K562 (cell line): Measurements from ENCODE around the gene TRMU. TPM values are rescaled to one million over a fixed set of nuclear protein-coding genes. Genes with fewer than 3 reads are reported as not detected.

Experiments used
- ATAC-seq: fragments of 200-7000 bp; cut with Tn5 transposase; 3 replicates; pipeline ENCODE4 v1.9.1; 2020; ENCODE audit warnings: moderate library complexity
- BruUV-seq: library from RNA; stranded (reverse); fragments of 400-500 nt; replicated peaks from 2 replicates; lab custom pipeline; 2021; lab: Mats Ljungman, UMichigan
- CTCF ChIA-PET: fragments of 300-600 bp; formaldehyde crosslinking; extraction: SDS; loops from one replicate; lab custom pipeline; 2021; ENCODE audit warnings: low intra/inter-chr PET ratio; lab: Yijun Ruan, JAX
- POLR2A ChIA-PET: fragments of 300-600, 350-650 bp; sonication (Branson Sonifier 250); formaldehyde crosslinking; extraction: SDS; loops from one replicate; lab custom pipeline; 2021; ENCODE audit warnings: antibody characterized with exemption, inconsistent platforms; lab: Yijun Ruan, JAX
- DNase-seq, 4 experiments: peaks; one replicate each; pipeline versions ENCODE4 v3.0.0 to v3.0.0-alpha.2; 2011 to 2018; ENCODE audit warnings: low spot score in 3 of 4, mixed read lengths in 3 of 4; ENCODE audit errors: extremely low read depth in 1 of 4
- FAIRE-seq: peaks from 2 replicates; lab custom pipeline; 2011; peaks lifted over from hg19 to GRCh38; lab: Jason Lieb, UNC
- H2AFZ ChIP-seq: 2 replicates; pipeline ENCODE4 v1.6.0; 2011; ENCODE audit warnings: low read depth, low read length, control low read depth, inconsistent platforms
- H3K27ac ChIP-seq: fragments of 200-600 bp; 3 replicates; pipeline ENCODE4 v1.8.0; 2011; ENCODE audit warnings: low read depth, mild to moderate bottlenecking, control low read depth, inconsistent platforms, low read length, moderate library complexity, mixed read lengths; ENCODE audit errors: extremely low read depth
- H3K27me3 ChIP-seq, 2 experiments: fragments of 300-600 bp in 1 of 2; 2 replicates in 1 of 2; 3 replicates in 1 of 2; pipeline versions ENCODE4 v1.6.0 to v1.8.0; 2011; ENCODE audit warnings: inconsistent platforms in 2 of 2, low read length in 2 of 2, mild to moderate bottlenecking in 1 of 2, mixed read lengths in 1 of 2, moderate library complexity in 1 of 2; ENCODE audit not compliant: control insufficient read depth in 2 of 2, insufficient read depth in 2 of 2
- H3K36me3 ChIP-seq: fragments of 300-600 bp; 3 replicates; pipeline ENCODE4 v1.8.0; 2011; ENCODE audit warnings: mild to moderate bottlenecking, low read length, inconsistent platforms; ENCODE audit not compliant: control insufficient read depth, insufficient read depth
- H3K4me1 ChIP-seq, 2 experiments: fragments of 200-600 bp in 1 of 2; replicated peaks in 1 of 2; 2 replicates in 1 of 2; 3 replicates in 1 of 2; pipeline versions ENCODE4 v1.5.1 to v1.8.0; 2011; ENCODE audit warnings: inconsistent platforms in 2 of 2, low read length in 2 of 2, mild to moderate bottlenecking in 1 of 2, mixed read lengths in 1 of 2, moderate library complexity in 1 of 2; ENCODE audit not compliant: control insufficient read depth in 2 of 2, insufficient read depth in 2 of 2
- H3K4me2 ChIP-seq: 2 replicates; pipeline ENCODE4 v1.6.1; 2011; ENCODE audit warnings: low read length, control low read depth, inconsistent platforms, mixed read lengths; ENCODE audit not compliant: insufficient read depth
- H3K4me3 ChIP-seq: fragments of 200-600 bp; sonication (generic), shearing (Covaris generic); 2 replicates; pipeline ENCODE4 v1.5.1; 2016; ENCODE audit warnings: control low read depth, inconsistent platforms
- H3K79me2 ChIP-seq: fragments of 200-600 bp; 3 replicates; pipeline ENCODE4 v1.8.0; 2011; ENCODE audit warnings: low read length, inconsistent platforms; ENCODE audit not compliant: control insufficient read depth, insufficient read depth
- H3K9ac ChIP-seq, 2 experiments: 2 replicates each; pipeline versions ENCODE4 v1.6.0 to v1.6.1; 2011; ENCODE audit warnings: low read depth in 2 of 2, low read length in 2 of 2, control low read depth in 1 of 2, inconsistent platforms in 1 of 2, mild to moderate bottlenecking in 1 of 2, mixed read lengths in 1 of 2; ENCODE audit not compliant: insufficient read depth in 1 of 2
- H3K9me1 ChIP-seq: one replicate; pipeline ENCODE4 v1.6.0; 2011; ENCODE audit warnings: inconsistent platforms, mild to moderate bottlenecking, low read length, moderate library complexity; ENCODE audit not compliant: control insufficient read depth, insufficient read depth
- H3K9me3 ChIP-seq: replicated peaks from 2 replicates; pipeline ENCODE4 v1.5.1; 2011; ENCODE audit warnings: low read depth, low read length, inconsistent platforms; ENCODE audit not compliant: control insufficient read depth, insufficient read depth
- H4K20me1 ChIP-seq: replicated peaks from 2 replicates; pipeline ENCODE4 v1.6.1; 2011; ENCODE audit warnings: low read length, inconsistent platforms, mixed read lengths; ENCODE audit not compliant: control insufficient read depth, insufficient read depth
- CHCHD3 ChIP-seq: fragments of 250-450 bp; sonication (Bioruptor Pico); IDR thresholded peaks from 2 replicates; pipeline ENCODE4 v2.1.2; 2022; ENCODE audit warnings: mild to moderate bottlenecking
- ETV1 ChIP-seq: fragments of 450-650 bp; conservative IDR thresholded peaks from 2 replicates; pipeline ENCODE4 v1.6.1; 2016; ENCODE audit warnings: missing genetic modification characterization, control low read depth, low read depth, missing compliant biosample characterization
- MAX ChIP-seq: sonication (generic); formaldehyde crosslinking; IDR thresholded peaks from 2 replicates; pipeline ENCODE4 v1.9.0; 2022; ENCODE audit warnings: mild to moderate bottlenecking, missing genetic modification reagents
- PTRF ChIP-seq: fragments of 450-650 bp; IDR thresholded peaks from 2 replicates; pipeline ENCODE4 v1.6.1; 2016; ENCODE audit warnings: mild to moderate bottlenecking, missing genetic modification characterization, missing compliant biosample characterization
- RBM15 ChIP-seq: fragments of 200-400 bp; formaldehyde crosslinking; IDR thresholded peaks from 2 replicates; pipeline ENCODE4 v1.6.1; 2018; ENCODE audit warnings: mild to moderate bottlenecking, low read length, moderate library complexity; ENCODE audit not compliant: insufficient read depth
- RBM34 ChIP-seq: fragments of 200-400 bp; formaldehyde crosslinking; IDR thresholded peaks from 2 replicates; pipeline ENCODE4 v1.6.1; 2018; ENCODE audit warnings: low read length, borderline replicate concordance; ENCODE audit not compliant: insufficient read depth
- ZFP30 ChIP-seq: fragments of 250-450 bp; sonication (Bioruptor Pico); IDR thresholded peaks from 2 replicates; pipeline ENCODE4 v1.8.0; 2022; ENCODE audit warnings: moderate library complexity, mild to moderate bottlenecking, inconsistent platforms, borderline replicate concordance
- ZNF318 ChIP-seq, 2 experiments: fragments of 450-650 bp; IDR thresholded peaks; 2 replicates each; pipeline ENCODE4 v1.6.1; 2016; ENCODE audit warnings: mild to moderate bottlenecking in 2 of 2, borderline replicate concordance in 1 of 2, low read depth in 1 of 2, moderate library complexity in 1 of 2
- ZNF518B ChIP-seq: fragments of 250-450 bp; sonication (Bioruptor Pico); IDR thresholded peaks from 2 replicates; pipeline ENCODE4 v1.5.0; 2021; ENCODE audit warnings: mild to moderate bottlenecking, moderate library complexity
- WGBS: fragments of 100-300 bp; shearing (Covaris generic); methylation state at CpG from one replicate; pipeline ENCODE4 v1.1.6; 2016; ENCODE audit warnings: low coverage, mixed read lengths; ENCODE audit not compliant: insufficient coverage; ENCODE audit errors: missing lambda C conversion rate; 5-methylcytosine and 5-hydroxymethylcytosine counted together
- in situ Hi-C: fragments of 300-500 bp; cut with MboI; formaldehyde crosslinking; loops from 4 replicates; pipeline ENCODE4 v1.15.0; 2018; ENCODE audit warnings: inconsistent platforms, mixed read lengths
- intact Hi-C: fragments of 100-400 bp; cut with micrococcal nuclease; formaldehyde crosslinking; loops from 2 replicates; pipeline ENCODE4 v1.14.2; 2022
- polyA plus RNA-seq, 8 experiments: library from polyadenylated mRNA; depleted of rRNA in 4 of 8; stranded (reverse) in 5 of 8; unstranded in 3 of 8; fragments of >200 nt; fragmentation: Nextera tagmentation in 2 of 8; fragmentation: Illumina TruSeq in 1 of 8; extraction: Ambion mirVana in 2 of 8; extraction: Trizol in 1 of 8; gene quantifications; 2 replicates each; pipeline versions ENCODE4 v1.2.1 to v1.2.3, GENCODE V29; 2011 to 2014; ENCODE audit warnings: inconsistent platforms in 1 of 8, missing spikeins in 1 of 8
- total RNA-seq, 7 experiments: library from RNA; depleted of rRNA in 6 of 7; stranded (reverse); fragments of >200 nt in 6 of 7; fragmentation: Illumina TruSeq in 2 of 7; extraction: Trizol in 2 of 7; gene quantifications; 2 replicates each; pipeline versions ENCODE4 v1.2.1 to v1.2.3, GENCODE V29; 2011 to 2021; ENCODE audit warnings: low replicate concordance in 1 of 7

TRMU gene
- total and polyA plus RNA-seq, 9 of the 15 experiments (the other 6 are each of a cell fraction or from before 2014, with no cell fraction given), result 2.3 to 49.9 (median 35.3) TPM

- ATAC-seq (no peak), DNase-seq (no peak), FAIRE-seq (no peak)
- Histone ChIP-seq H3K27me3 (peaks cover 5 to 28% of the 10 kb centered on the region in 2 experiments; a peak in 4 of 5 replicates), H3K9me1 (no peaks in the 10 kb centered on the region), H3K4me3 (no peak overlapping the region), H3K4me1 (peaks cover 0 to 33% of the 10 kb centered on the region in 2 experiments; a peak in 2 of 5 replicates), H3K27ac (no peak overlapping the region), H3K36me3 (no peaks in the 10 kb centered on the region), H4K20me1 (peaks cover under 1% of the 10 kb centered on the region; the same call in 1 of the 2 replicates), H3K9me3 (no peaks in the 10 kb centered on the region), H3K4me2 (no peak overlapping the region), H3K79me2 (no peaks in the 10 kb centered on the region), H3K9ac (no peak overlapping the region), H2AFZ (no peak overlapping the region)
- POLR2A ChIA-PET, result no interaction called here
- WGBS, result 4% methylated on average over 19 of the region's 25 CpGs
- in situ Hi-C loops, result no loop called here
- BruUV-seq, result no TSS peak
- intact Hi-C loops, result no loop called here
- CTCF ChIA-PET, result no interaction called here
- TF ChIP-seq ETV1 (tag) (no peak), MAX (no peak), CHCHD3 (CRISPR knock-in tag) (no peak), ZNF318 (IDR thresholded peaks at IDR 0.05; ENCODE audit: borderline replicate concordance in 1 of 2, low read depth in 1 of 2) (no peak), RBM34 (no peak), ZNF518B (CRISPR knock-in tag) (no peak), ZFP30 (no peak), PTRF (tag) (no peak), RBM15 (no peak)
Observed at GRCh38 chr22:46362203-46362933, 26.9 kb downstream of the TRMU start.
